Astrocyte of the spinal cord (primary cell): ENCODE data around the gene CTTN.

Experiments used
- DNase-seq: peaks from one replicate; pipeline ENCODE4 v3.0.0; 2011; ENCODE audit warnings: low read depth, low spot score
- H3K4me3 ChIP-seq: 2 replicates; pipeline ENCODE4 v1.5.1; 2011; ENCODE audit warnings: low read depth, mild to moderate bottlenecking, low read length, moderate library complexity
- in situ Hi-C: cut with HindIII; loops from 2 replicates; pipeline ENCODE4 v1.10.0; 2017; ENCODE audit warnings: low sequenced_read_pairs
- TF ChIP-seq, protein P1 (sequence below): IDR thresholded peaks from 2 replicates; pipeline ENCODE4 v1.5.1; 2012; ENCODE audit warnings: low read depth, mild to moderate bottlenecking, low read length, inconsistent platforms

CTTN gene

DNA sequence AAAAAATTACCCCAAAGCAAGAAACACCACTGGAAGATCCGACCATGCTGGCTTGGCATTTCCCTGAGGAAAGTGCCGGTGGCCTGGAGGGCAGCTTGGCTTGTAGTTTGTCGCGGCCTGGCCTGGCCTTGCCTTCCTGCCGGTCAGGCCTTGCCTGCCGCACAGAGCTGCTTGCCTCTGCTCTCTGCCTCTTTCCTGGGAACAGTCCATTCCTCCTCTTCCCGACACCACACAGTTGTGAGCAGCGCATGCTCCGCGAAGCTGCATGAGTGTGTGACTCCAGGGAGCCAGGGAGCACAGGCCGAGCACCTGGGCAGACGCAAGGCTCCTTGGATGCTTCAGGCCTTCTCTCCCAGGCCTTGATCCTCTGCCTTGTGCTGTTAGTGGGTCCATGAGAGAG lies 19.8 kb downstream of the CTTN start:
- no peak for DNase-seq
- TF ChIP-seq, protein P1, sequence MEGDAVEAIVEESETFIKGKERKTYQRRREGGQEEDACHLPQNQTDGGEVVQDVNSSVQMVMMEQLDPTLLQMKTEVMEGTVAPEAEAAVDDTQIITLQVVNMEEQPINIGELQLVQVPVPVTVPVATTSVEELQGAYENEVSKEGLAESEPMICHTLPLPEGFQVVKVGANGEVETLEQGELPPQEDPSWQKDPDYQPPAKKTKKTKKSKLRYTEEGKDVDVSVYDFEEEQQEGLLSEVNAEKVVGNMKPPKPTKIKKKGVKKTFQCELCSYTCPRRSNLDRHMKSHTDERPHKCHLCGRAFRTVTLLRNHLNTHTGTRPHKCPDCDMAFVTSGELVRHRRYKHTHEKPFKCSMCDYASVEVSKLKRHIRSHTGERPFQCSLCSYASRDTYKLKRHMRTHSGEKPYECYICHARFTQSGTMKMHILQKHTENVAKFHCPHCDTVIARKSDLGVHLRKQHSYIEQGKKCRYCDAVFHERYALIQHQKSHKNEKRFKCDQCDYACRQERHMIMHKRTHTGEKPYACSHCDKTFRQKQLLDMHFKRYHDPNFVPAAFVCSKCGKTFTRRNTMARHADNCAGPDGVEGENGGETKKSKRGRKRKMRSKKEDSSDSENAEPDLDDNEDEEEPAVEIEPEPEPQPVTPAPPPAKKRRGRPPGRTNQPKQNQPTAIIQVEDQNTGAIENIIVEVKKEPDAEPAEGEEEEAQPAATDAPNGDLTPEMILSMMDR: no peak
- H3K4me3 ChIP-seq: no peak overlapping the region
- in situ Hi-C loops: no loop called here

DNA sequence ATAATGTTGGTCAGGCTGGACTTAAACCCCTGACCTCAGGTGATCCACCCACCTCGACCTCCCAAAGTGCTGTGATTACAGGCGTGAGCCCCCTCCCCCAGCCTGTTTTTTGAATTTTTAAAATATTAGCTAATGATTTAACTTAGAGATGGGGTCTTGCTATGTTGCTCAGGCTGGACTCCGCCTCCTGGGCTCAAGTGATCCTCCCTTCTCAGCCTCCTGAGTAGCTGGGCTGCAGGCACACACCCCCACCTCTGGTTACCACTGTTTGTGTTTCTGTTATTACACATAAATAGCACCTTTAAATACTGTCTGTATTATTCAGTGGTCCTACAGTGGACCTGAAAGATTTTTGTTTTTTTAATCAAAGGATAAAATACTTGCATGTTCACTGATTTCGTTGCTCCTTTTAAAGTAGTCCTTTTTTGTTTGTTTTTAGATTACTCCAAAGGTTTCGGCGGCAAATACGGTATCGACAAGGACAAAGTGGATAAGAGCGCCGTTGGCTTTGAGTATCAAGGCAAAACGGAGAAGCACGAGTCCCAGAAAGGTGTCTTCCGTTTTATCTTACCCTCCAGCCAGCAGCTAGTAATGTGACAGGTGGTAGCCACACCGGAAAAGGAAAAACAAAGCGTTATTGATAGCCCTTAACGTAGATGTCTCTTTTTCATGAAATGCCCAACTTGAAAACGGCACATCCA lies 21.1 kb downstream of the CTTN start:
- H3K4me3 ChIP-seq: no peak overlapping the region
- no peak for DNase-seq
- in situ Hi-C loops: no loop called here
- TF ChIP-seq, protein P1: no peak

DNA sequence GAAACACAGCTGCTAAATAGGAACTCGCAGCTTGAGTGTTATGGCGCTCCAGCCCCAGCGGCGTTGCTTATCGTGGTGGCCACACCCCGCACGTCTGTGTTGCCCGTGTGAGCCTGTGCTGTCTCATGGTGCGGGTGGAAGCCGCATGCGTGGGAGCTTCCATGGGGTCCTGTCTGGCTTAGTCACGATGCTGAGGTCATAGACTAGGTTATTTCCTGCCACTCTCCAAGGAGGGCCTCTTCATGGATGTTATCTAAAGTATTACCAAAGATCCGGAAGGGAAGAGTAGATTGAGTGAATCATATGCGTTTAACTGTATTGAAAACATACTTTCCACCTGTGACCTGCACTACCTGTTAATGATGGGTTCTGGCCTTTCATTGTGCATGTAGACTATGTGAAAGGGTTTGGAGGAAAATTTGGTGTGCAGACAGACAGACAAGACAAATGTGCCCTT lies 21.7 kb downstream of the CTTN start:
- DNase-seq: peak; percentile 85
- in situ Hi-C loops: no loop called here
- TF ChIP-seq, protein P1: no peak
- no peak overlapping the region for H3K4me3 ChIP-seq

DNA sequence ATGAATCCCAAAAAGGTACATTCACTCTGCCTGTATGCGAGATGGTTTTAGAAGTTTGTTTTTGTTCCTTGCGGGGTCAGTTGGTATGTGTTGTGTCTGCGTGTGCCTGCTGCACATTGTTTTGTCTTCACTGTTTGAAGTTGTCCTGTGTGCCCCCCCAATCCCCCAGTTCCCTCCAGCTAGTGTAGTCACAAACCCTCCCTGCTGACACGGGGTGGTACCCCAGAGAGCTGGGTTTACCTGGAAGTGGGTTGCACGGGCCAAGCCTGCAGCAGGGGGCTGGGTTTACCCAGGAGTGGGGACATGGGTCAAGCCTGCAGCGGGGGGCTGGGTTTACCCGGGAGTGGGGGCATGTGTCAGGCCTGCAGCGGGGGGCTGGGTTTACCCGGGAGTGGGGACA lies 22.2 kb downstream of the CTTN start:
- in situ Hi-C loops: no loop called here
- TF ChIP-seq, protein P1: no peak
- H3K4me3 ChIP-seq: no peak overlapping the region
- no peak for DNase-seq

DNA sequence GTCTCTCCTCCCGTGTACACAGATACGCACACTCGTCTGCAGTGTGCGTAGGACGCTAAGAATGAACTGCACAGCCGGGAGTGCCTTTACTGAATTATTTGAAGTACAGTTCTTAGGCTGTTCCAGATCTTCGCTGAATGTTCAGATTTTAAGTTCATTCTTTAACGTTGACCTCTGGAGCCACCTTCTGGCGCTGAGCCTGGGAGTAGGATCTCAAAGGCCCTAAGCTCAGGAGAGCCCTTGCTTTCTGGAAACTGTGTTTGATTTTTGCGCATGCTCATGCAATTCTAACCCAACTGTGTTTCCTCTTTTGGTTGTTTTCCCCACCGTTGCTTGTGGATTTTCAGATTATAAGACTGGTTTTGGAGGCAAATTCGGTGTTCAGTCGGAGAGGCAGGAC lies 22.8 kb downstream of the CTTN start:
- no peak for DNase-seq
- in situ Hi-C loops: no loop called here

DNA sequence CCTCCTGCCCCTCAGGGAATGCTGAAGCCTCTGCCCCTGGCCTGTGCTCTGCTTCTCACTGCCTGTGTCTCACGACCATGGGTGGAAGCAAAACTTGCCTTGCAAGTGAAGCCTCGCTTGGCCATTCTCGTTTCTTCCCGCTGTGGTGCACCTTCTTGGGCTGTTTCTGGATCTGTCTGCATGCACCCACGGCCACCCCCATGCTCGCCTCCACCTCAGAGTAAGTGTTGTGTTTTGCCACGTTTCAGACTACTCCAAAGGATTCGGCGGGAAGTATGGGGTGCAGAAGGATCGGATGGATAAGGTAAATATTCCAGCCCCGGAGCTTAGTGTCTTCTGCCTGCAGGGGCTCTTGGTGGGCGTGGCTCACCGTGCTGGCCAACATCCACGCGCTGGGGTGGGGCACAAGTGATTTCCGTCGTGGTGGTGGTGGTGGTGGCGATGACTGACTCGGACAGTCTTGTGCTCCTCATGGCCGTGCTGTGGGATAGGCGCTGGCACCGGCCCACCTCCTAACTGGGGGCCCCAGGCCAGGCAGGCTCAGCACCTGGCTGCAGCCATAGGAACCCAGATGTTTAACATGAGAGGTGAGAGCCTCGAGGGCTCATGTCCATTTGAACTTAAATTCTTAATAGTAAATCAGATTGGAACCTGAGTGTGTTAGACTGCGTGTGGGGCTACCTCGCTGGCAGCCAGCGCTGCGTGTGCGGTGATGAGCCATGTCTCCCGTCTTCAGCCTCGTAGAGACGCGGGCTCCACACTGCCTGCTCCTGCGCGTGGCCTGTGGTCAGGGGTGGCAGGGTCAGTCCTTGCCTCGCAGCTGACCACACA lies 24.6 kb downstream of the CTTN start:
- no peak overlapping the region for H3K4me3 ChIP-seq
- DNase-seq: no peak
- TF ChIP-seq, protein P1: no peak
- in situ Hi-C loops: no loop called here

More for the DNA sequence above, 22.8 kb downstream of the CTTN start:
- TF ChIP-seq, protein P1: no peak
- H3K4me3 ChIP-seq: no peak overlapping the region
